ENCODE measurements around the gene PBX1.
"Not testable (repeated sequence)": the region's sequence is repeated elsewhere in the genome, so short reads cannot be mapped to it uniquely, and the experiment has no call there.

PBX1 gene

GRCh38 chr1:164558461-164559341 is at the start of gene PBX1:
Gene PBX1, plus strand, starts transcription at chr1:164559184.
- peak; percentile 71 for DNase-seq

DNA sequence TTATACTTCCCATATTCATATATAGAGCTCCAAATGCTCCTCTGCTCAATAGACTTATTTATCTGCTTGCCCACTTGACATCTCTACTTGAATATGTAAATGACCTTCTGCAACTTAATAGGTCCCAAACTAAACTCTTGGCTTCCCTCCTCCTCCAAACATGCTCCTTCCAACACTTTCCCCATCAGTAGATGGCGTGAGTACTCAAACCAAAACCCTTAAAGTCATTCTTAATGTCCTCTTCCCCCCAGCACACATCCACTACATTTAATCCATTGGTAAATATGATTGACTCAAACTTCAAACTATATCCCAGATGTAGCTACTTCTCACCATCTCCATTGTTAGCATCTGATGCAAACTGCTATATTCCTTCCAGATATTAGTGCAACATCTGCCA is 48.5 kb upstream of the PBX1 start:
- DNase-seq = no peak

GRCh38 chr1:164511001-164511705 is 47.8 kb upstream of the PBX1 start:
- no peak for DNase-seq

GRCh38 chr1:164515231-164515630 is 43.8 kb upstream of the PBX1 start:
- DNase-seq = no peak

- no peak for DNase-seq
These were observed 43.2 kb upstream of the PBX1 start for GRCh38 chr1:164515711-164516331.

DNA sequence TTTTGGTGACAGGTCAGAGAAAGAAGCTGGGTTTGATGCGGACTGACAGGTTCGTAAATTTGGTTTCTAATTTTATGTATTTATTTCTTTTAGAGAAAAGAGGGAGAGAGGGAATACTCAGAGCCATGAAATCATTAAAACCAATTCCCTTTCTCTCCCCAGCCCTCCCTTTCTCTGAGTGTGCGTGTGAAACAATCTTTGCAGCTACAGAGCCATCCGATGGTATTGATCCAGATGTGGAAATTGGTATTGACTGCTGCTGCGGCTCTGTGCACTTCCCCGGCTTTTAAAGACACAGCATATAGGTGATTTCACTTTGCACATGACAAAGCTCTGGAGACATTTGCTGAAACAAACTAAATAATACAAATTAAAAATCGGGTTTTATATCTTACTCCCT is 42.4 kb upstream of the PBX1 start:
- DNase-seq = no peak

GRCh38 chr1:164518692-164519332 is 40.2 kb upstream of the PBX1 start:
- DNase-seq = no peak

- no peak for DNase-seq
These were observed 39.6 kb upstream of the PBX1 start for GRCh38 chr1:164519426-164519825.

DNA sequence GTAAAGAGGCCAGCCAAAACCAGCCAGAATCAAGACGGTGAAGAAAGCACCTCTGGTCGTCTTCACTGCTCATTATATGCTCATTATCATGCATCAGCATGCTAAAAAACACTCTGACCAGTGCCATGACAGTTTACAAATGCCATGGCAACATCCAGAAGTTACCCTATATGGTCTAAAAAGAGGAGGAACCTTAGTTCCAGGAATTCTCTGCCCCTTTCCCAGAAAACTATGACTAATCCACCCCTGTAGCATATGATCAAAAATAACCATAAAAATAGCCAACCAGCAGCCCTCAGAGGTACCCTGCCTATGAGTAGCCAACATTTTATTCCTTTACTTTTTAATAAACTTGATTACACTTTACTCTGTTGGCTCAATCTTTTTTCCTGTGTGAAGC is 34.2 kb upstream of the PBX1 start:
- DNase-seq = no peak

GRCh38 chr1:164534863-164535610 is 23.9 kb upstream of the PBX1 start:
- no peak for DNase-seq

DNA sequence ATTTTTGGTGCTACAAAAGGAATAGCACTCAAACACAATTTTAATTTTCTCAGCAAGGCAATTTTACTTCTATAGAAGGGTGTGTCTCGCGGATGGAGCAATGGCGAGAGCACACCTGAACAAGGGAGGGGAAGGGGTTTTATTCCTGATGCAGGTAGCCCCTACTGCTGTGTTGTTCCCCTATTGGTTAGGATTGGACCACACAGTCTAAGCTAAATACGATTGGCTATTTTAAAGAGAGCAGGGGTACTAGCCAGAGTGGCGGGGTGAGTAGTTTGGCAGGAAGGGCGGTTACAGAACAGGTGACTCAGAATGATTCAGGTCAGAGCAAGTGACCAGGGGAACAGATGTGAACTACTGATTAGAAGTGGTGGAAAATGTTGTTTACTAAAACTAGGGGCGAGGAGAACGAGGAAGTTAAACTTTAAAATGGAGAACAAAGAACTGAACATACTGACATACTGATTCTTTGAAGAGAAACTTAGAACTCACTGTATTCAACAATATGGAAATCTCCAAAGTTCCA is 6.5 kb upstream of the PBX1 start:
- DNase-seq = not testable (repeated sequence)

- no peak for DNase-seq
These were observed 1.7 kb upstream of the PBX1 start for GRCh38 chr1:164557270-164557669.

DNA sequence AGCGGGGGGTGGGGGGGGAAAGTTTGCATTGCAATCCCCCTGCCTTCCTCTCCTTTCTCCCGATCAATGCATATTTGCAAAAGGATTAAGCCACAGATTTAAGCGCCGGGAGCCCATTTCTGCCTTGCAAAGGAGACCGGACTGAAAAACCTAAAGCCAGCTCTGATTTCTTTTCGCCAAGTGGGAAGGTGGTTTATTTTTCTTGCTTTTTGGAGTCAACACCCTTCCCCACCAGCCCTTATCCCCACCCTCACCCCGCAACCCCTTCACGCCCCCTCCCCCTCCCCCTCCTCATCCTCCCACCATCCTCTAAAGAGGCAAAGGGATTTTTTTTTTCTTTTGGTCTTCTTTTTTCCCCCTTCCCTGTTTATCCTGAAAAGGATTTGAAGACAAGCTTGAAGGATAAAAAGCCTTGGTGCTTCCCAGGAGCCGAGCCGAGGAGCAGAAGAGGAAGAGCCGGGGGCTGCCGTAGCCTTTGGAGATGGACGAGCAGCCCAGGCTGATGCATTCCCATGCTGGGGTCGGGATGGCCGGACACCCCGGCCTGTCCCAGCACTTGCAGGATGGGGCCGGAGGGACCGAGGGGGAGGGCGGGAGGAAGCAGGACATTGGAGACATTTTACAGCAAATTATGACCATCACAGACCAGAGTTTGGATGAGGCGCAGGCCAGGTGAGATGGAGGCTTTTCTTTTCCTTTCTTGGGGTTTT is 513 bp downstream of the PBX1 start:
- no peak for DNase-seq

DNA sequence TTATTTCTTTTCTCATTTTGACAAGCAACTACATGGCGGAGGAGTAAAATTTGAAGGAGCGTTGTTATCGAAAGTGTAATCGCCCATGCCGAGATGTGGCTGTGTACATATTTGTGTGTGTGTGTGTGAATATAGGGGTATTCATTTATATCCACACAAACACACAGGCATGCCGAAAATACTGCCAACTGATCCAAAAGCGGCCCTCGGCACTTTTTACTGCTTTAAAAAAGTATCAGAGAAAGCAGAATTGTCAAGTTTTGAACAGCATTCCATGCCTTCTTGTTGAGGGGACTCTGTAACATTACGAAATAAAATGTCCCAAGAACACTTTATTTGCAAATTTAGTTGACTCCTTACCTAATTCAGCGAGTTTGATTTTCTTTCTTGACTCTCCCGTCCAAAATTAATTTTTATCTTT is 1.1 kb downstream of the PBX1 start:
- DNase-seq = no peak

DNA sequence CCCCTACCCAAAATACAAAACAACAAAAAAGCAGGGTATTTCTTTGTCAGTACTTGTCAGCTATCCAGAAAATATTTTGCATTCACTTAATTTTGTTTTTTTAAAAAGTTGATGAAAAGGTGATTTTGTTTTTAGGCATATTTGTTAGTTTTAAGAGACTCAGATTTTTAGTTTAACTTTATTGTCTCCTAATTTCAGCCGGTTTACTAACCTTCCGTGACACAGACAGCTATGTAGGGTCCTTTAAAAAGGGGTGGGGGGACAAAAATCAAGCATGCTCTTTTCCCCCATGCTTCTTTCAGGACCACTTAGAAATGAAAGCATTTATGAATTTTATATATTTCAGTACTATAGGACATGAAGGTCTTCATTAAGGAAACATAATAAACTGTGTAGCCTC is 1.6 kb downstream of the PBX1 start:
- DNase-seq = no peak

DNA sequence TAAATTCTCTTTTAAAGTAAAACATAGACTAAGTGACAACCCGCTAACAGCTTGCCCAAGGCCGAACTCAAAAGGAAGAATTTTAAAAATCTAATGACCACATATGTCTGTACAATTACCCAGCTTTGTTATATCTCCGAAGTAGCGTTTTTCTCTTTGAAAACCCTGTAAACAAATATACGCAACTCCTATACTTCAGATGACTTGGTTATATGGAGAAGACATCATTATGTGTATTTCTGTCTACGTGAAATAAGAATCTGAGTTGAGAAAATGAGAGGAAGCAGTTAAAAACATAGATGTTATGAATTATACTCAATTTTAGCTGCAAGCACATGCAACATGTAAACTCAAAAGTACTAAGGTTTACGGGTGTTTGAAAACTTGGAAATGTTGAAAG is 2.0 kb downstream of the PBX1 start:
- DNase-seq = no peak

DNA sequence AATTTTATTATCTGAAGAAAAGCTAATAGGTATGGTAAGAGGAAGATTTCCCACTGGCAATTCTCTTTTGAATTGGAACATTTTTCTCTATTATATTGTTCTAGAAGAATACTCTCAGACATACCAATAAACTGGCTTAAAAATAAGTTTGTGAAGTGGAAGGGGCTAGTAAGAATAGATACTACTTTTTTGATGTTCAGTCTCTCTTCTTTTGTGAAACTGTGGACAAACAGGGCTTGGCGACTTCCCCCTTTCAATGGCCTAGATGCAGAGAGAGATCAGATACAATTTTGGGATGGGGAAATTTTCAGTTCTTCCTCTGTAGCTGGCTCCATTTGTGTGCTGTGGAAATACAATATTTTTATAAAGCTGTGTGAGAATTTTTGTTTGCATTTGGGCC is 2.5 kb downstream of the PBX1 start:
- no peak for DNase-seq

- DNase-seq = no peak
These were observed 3.1 kb downstream of the PBX1 start for GRCh38 chr1:164562061-164562460.

GRCh38 chr1:164562511-164562910 is 3.5 kb downstream of the PBX1 start:
- DNase-seq = no peak

GRCh38 chr1:164562947-164563520 is 4.0 kb downstream of the PBX1 start:
- DNase-seq = no peak

- no peak for DNase-seq
These were observed 4.9 kb downstream of the PBX1 start for GRCh38 chr1:164563721-164564360.
